ENCODE data around the gene ANK3.
"Not testable (repeated sequence)": the region's sequence is repeated elsewhere in the genome, so short reads cannot be mapped to it uniquely, and the experiment has no call there.

DNA sequence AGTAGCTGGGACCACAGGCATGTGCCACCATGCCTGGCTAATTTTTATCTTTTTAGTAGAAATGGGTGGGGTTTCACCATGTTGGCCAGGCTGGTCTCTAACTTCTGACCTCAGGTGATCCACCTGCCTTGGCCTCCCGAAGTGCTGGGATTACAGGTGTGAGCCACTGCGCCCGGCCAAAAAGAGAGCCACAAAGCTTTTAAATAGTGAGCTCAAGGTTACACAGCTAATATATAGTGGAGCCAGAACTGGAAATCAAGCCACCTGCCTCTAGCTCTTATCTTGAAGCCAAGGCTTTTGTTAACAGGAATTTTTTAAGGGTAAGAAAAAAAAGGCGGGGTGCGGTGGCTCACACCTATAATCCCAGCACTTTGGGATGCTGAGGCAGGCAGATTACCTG lies 354.3 kb downstream of the ANK3 start:
- TF ChIP-seq, protein P1, sequence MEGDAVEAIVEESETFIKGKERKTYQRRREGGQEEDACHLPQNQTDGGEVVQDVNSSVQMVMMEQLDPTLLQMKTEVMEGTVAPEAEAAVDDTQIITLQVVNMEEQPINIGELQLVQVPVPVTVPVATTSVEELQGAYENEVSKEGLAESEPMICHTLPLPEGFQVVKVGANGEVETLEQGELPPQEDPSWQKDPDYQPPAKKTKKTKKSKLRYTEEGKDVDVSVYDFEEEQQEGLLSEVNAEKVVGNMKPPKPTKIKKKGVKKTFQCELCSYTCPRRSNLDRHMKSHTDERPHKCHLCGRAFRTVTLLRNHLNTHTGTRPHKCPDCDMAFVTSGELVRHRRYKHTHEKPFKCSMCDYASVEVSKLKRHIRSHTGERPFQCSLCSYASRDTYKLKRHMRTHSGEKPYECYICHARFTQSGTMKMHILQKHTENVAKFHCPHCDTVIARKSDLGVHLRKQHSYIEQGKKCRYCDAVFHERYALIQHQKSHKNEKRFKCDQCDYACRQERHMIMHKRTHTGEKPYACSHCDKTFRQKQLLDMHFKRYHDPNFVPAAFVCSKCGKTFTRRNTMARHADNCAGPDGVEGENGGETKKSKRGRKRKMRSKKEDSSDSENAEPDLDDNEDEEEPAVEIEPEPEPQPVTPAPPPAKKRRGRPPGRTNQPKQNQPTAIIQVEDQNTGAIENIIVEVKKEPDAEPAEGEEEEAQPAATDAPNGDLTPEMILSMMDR (IDR thresholded peaks at IDR 0.05; ENCODE audit: extremely low read depth in 1 of 2, insufficient read depth in 1 of 2, low read depth in 1 of 2, low read length in 2 of 2), result not testable (repeated sequence)
- TF ChIP-seq FOS (IDR thresholded peaks at IDR 0.05; ENCODE audit: borderline replicate concordance, insufficient read depth, low read length); EZH2 (IDR thresholded peaks at IDR 0.05; ENCODE audit: borderline replicate concordance, low read depth, low read length, severe bottlenecking); GATA2 (IDR thresholded peaks at IDR 0.05; ENCODE audit: insufficient read depth, insufficient read length, low read depth, low read length); POLR2AphosphoS5 (IDR thresholded peaks at IDR 0.05; ENCODE audit: insufficient read depth, low read depth, low read length): not testable (repeated sequence)
